Lung (tissue), 12 donors: ENCODE data around the gene MT1HL1. TPM values are rescaled to one million over a fixed set of nuclear protein-coding genes. Genes with fewer than 3 reads are reported as not detected.

ENCODE experiments used
- ATAC-seq: fragments of 200-7000 bp; cut with Tn5 transposase; one replicate; pipeline ENCODE4 v1.9.1; 2020; ENCODE audit warnings: moderate number of reproducible peaks; ENCODE audit not compliant: insufficient read depth, low FRiP score
- DNase-seq, 3 donors: peaks; one replicate each; pipeline ENCODE4 v3.0.0-alpha.2; 2013 to 2017
- H3K27ac ChIP-seq, 2 donors: one replicate each; pipeline ENCODE4 v1.5.1; 2013; ENCODE audit warnings: mild to moderate bottlenecking in 2 of 2, moderate library complexity in 2 of 2, control low read depth in 1 of 2, inconsistent platforms in 1 of 2, low read depth in 1 of 2, low read length in 1 of 2
- H3K27me3 ChIP-seq, 3 donors: one replicate each; pipeline ENCODE4 v1.5.1; 2013; ENCODE audit warnings: low read length in 2 of 3; ENCODE audit not compliant: control insufficient read depth in 3 of 3, insufficient read depth in 3 of 3
- H3K36me3 ChIP-seq, 4 donors: one replicate each; pipeline ENCODE4 v1.5.1; 2013; ENCODE audit warnings: low read length in 4 of 4, mild to moderate bottlenecking in 1 of 4, moderate library complexity in 1 of 4; ENCODE audit not compliant: control insufficient read depth in 4 of 4, insufficient read depth in 4 of 4
- H3K4me1 ChIP-seq, 5 donors: one replicate each; pipeline ENCODE4 v1.5.1; 2013; ENCODE audit warnings: low read length in 5 of 5, mild to moderate bottlenecking in 2 of 5, moderate library complexity in 1 of 5; ENCODE audit not compliant: control insufficient read depth in 5 of 5, insufficient read depth in 5 of 5
- H3K4me3 ChIP-seq: one replicate; pipeline ENCODE4 v1.5.1; 2013; ENCODE audit warnings: mild to moderate bottlenecking, control low read depth, moderate library complexity
- H3K9ac ChIP-seq, 2 donors: one replicate each; pipeline ENCODE4 v1.5.1; 2013; ENCODE audit warnings: low read length in 2 of 2, control low read depth in 1 of 2; ENCODE audit not compliant: insufficient read depth in 1 of 2
- H3K9me3 ChIP-seq, 4 donors: one replicate each; pipeline ENCODE4 v1.5.1; 2013; ENCODE audit warnings: low read length in 3 of 4, mild to moderate bottlenecking in 1 of 4, moderate library complexity in 1 of 4; ENCODE audit not compliant: control insufficient read depth in 4 of 4, insufficient read depth in 3 of 4
- CTCF ChIP-seq: IDR thresholded peaks from 2 replicates; pipeline ENCODE4 v1.5.1; 2012; ENCODE audit warnings: mild to moderate bottlenecking; ENCODE audit errors: control extremely low read depth, extremely low read depth
- WGBS, 2 donors: extraction: QIAGEN DNeasy Blood & Tissue Kit; methylation state at CpG; one replicate each; pipeline ENCODE4 v1.1.7; 2013; 5-methylcytosine and 5-hydroxymethylcytosine counted together
- polyA plus RNA-seq, 2 donors: library from polyadenylated mRNA; stranded (reverse); fragments of 200-250 nt; gene quantifications; one replicate each; pipeline ENCODE4 v1.2.1, GENCODE V29; 2013
- total RNA-seq, 2 donors: library from RNA; depleted of rRNA in 1 of 2; stranded (reverse); fragments of >200 nt in 1 of 2; gene quantifications; one replicate each; pipeline ENCODE4 v1.2.1, GENCODE V29; 2014 to 2021
- donor health status: control.
- donor health status: control.
- donor health status: Bipolar disorder and iron deficiency.
- donor health status: healthy.
- donor health status: DM: yes; HTN: yes; CAD: no.

The MT1HL1 gene
- total and polyA plus RNA-seq, 4 donors = not detected

GRCh38 chr1:236980673-236981072 lies 23.6 kb downstream of the MT1HL1 start:
- WGBS, 2 donors = 87 to 92% methylated on average over 6 of the region's 6 CpGs
- Histone ChIP-seq H3K4me3 (no peak overlapping the region), H3K4me1 (peaks cover 0 to 4% (median 0%) of the 10 kb centered on the region in 5 donors), H3K9me3 (no peaks in the 10 kb centered on the region), H3K27ac (no peak overlapping the region), H3K9ac (no peak overlapping the region), H3K36me3 (no peaks in the 10 kb centered on the region), H3K27me3 (no peaks in the 10 kb centered on the region)
- ATAC-seq (no peak), DNase-seq (no peak)
- TF ChIP-seq CTCF = no peak

DNA sequence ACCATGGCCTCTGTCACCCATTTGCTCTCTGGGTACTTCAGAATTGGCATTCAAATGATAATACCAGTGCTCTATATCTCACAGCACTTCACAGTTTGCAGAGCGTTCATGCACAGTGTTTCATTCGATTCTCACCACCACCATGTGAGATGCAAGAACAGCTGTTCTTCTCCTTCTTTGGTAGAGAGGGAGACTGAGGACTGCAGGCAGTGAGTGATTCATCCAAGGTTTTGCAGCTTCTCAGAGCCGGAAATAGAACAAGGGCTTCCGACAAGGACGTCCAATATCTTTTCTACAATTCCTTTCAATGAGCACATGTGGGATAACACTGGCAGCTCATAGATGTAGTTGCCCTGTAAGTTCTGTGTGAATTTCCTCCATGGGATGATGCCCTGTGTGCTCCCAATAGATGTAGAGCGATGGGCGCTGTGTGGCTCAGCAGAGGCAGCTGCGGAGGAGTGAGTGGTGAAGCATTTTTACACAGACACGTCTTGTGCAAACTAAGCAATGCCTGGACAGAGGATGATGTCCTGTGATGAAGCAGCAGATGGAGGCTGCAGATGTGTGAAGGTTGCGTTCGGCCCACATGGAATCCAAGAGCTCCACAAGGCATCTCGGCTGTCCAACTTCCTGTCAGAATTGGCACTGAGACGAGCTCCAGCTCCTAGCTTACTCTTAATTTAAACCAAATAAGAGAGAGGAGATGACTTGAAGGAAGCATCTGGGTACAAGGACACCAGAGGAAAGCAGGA lies 24.9 kb downstream of the MT1HL1 start:
- 79 to 82% methylated on average over 13 of the region's 13 CpGs for WGBS, 2 donors
- no peak overlapping the region for H3K27ac ChIP-seq
- DNase-seq (peak in 1 of 3 donors; percentile 14), ATAC-seq (no peak)
- H3K36me3 ChIP-seq = no peaks in the 10 kb centered on the region
- H3K27me3 ChIP-seq = no peaks in the 10 kb centered on the region
- no peak overlapping the region for H3K9ac ChIP-seq
- TF ChIP-seq CTCF = no peak
- no peak overlapping the region for H3K4me3 ChIP-seq
- no peaks in the 10 kb centered on the region for H3K9me3 ChIP-seq
- peaks cover 0 to 4% (median 0%) of the 10 kb centered on the region in 5 donors for H3K4me1 ChIP-seq

DNA sequence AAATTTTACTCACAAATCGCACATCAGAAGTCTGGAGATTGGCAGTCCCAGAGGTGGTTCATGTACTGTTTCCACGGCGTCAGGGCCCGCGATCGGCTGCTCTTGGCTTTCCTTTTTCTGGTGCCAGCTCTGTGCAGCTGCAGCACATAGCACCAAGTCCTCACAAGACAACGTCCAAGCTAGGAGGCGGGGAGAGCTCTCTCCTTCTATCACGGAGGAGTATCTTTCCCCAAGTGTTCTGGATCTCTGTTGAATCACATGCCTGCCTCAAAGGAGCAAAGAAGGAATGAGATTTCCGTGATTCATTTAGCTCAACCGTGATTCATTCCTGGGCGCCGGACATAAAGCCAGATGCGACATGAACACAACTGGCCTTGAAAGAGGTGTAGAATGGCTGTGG lies 25.5 kb downstream of the MT1HL1 start:
- WGBS, 2 donors = 91 to 94% methylated on average over 14 of the region's 14 CpGs
- no peak for TF ChIP-seq CTCF
- DNase-seq (no peak), ATAC-seq (no peak)
- no peak overlapping the region for H3K4me3 ChIP-seq
- peaks cover 0 to 4% (median 0%) of the 10 kb centered on the region in 5 donors for H3K4me1 ChIP-seq
- H3K36me3 ChIP-seq = no peaks in the 10 kb centered on the region
- H3K27me3 ChIP-seq = no peaks in the 10 kb centered on the region
- no peaks in the 10 kb centered on the region for H3K9me3 ChIP-seq
- no peak overlapping the region for H3K9ac ChIP-seq
- peak overlapping the region in 1 of 2 donors; percentile 51 for H3K27ac ChIP-seq
